ENCODE measurements around the gene ROR1.
A peak's percentile ranks its signal among the peaks of the same experiment; 100 is the strongest.

ROR1 gene

DNA sequence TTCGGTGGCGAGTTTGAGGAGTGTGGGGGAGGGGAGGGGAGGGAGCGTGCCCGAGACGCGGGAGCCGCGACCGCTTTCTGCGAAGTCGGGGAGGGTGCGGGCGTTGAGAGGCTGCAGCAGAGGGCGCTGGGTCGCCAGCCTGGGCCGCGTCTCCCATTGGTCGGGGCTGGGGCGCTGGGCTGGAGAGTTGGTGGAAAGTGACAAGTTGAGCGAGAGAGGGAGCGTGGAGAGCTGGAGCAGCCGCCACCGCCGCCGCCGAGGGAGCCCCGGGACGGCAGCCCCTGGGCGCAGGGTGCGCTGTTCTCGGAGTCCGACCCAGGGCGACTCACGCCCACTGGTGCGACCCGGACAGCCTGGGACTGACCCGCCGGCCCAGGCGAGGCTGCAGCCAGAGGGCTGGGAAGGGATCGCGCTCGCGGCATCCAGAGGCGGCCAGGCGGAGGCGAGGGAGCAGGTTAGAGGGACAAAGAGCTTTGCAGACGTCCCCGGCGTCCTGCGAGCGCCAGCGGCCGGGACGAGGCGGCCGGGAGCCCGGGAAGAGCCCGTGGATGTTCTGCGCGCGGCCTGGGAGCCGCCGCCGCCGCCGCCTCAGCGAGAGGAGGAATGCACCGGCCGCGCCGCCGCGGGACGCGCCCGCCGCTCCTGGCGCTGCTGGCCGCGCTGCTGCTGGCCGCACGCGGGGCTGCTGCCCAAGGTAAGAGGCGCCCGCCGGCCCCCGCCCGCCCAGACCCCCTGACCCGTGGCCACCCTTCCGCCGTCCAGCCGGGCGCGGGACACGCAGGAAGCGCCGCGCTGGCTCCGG is at the start of gene ROR1:
Gene ROR1 (plus strand): TSS at position 203 of the 802 bp plus-strand sequence.
- ATAC-seq = peak; percentile 99
- TF ChIP-seq RARB (CRISPR knock-in tag; IDR thresholded peaks at IDR 0.05) = no peak
- 0 out of 2 replicates have a peak, but pooled peaks have one; percentile 7 for TF ChIP-seq ZNF8 (CRISPR knock-in tag; IDR thresholded peaks at IDR 0.05)
- 0 out of 2 replicates have a peak, but pooled peaks have one; percentile 19 for TF ChIP-seq GLIS3 (CRISPR knock-in tag; IDR thresholded peaks at IDR 0.05)
- TF ChIP-seq, protein P1, sequence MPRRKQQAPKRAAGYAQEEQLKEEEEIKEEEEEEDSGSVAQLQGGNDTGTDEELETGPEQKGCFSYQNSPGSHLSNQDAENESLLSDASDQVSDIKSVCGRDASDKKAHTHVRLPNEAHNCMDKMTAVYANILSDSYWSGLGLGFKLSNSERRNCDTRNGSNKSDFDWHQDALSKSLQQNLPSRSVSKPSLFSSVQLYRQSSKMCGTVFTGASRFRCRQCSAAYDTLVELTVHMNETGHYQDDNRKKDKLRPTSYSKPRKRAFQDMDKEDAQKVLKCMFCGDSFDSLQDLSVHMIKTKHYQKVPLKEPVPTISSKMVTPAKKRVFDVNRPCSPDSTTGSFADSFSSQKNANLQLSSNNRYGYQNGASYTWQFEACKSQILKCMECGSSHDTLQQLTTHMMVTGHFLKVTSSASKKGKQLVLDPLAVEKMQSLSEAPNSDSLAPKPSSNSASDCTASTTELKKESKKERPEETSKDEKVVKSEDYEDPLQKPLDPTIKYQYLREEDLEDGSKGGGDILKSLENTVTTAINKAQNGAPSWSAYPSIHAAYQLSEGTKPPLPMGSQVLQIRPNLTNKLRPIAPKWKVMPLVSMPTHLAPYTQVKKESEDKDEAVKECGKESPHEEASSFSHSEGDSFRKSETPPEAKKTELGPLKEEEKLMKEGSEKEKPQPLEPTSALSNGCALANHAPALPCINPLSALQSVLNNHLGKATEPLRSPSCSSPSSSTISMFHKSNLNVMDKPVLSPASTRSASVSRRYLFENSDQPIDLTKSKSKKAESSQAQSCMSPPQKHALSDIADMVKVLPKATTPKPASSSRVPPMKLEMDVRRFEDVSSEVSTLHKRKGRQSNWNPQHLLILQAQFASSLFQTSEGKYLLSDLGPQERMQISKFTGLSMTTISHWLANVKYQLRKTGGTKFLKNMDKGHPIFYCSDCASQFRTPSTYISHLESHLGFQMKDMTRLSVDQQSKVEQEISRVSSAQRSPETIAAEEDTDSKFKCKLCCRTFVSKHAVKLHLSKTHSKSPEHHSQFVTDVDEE (CRISPR knock-in tag; IDR thresholded peaks at IDR 0.05) = 0 out of 2 replicates have a peak, but pooled peaks have one; percentile 4
- no peak for TF ChIP-seq BACH2 (CRISPR knock-in tag; IDR thresholded peaks at IDR 0.05; ENCODE audit: borderline replicate concordance)
- TF ChIP-seq, protein P2, sequence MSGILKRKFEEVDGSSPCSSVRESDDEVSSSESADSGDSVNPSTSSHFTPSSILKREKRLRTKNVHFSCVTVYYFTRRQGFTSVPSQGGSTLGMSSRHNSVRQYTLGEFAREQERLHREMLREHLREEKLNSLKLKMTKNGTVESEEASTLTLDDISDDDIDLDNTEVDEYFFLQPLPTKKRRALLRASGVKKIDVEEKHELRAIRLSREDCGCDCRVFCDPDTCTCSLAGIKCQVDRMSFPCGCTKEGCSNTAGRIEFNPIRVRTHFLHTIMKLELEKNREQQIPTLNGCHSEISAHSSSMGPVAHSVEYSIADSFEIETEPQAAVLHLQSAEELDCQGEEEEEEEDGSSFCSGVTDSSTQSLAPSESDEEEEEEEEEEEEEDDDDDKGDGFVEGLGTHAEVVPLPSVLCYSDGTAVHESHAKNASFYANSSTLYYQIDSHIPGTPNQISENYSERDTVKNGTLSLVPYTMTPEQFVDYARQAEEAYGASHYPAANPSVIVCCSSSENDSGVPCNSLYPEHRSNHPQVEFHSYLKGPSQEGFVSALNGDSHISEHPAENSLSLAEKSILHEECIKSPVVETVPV (CRISPR knock-in tag; IDR thresholded peaks at IDR 0.05) = no peak

DNA sequence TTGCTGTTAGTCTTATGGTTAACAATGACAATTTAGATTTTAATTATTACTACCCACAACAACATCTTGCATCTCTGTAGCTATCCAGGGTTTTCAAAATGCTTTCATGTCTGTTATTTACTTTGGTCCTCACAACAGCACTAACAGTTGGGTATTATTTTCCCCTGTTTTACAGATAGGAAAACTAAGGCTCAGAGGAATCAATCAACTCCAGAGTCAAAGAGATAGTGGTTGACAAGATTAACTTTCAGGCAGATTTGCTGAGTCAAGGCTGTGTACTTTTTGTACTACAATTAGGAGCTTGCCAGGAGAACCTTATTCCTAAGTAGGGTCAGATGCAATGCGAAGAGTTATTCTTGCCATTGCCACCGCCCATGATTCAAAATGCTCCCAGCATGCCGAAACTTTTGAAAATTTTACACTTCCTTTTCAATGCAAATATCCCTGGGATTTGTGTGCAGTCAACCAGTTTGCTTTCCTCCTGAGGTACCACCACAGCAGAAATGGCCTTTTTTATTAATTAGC is 49.4 kb upstream of the ROR1 start:
- TF ChIP-seq ARNTL (CRISPR knock-in tag; IDR thresholded peaks at IDR 0.05; ENCODE audit: borderline replicate concordance, low read depth) (no peak), ZNF8 (CRISPR knock-in tag; IDR thresholded peaks at IDR 0.05) (no peak), SNAI2 (CRISPR knock-in tag; IDR thresholded peaks at IDR 0.05) (no peak), ZNF565 (CRISPR knock-in tag; conservative IDR thresholded peaks at IDR 0.05; ENCODE audit: low read depth) (no peak), BACH2 (CRISPR knock-in tag; IDR thresholded peaks at IDR 0.05; ENCODE audit: borderline replicate concordance) (no peak), CSDC2 (CRISPR knock-in tag; IDR thresholded peaks at IDR 0.05) (no peak), ZC3H10 (CRISPR knock-in tag; IDR thresholded peaks at IDR 0.05) (no peak), GLIS3 (CRISPR knock-in tag; IDR thresholded peaks at IDR 0.05) (no peak)
- TF ChIP-seq, protein P2 (CRISPR knock-in tag; IDR thresholded peaks at IDR 0.05) = no peak
- TF ChIP-seq, protein P3, sequence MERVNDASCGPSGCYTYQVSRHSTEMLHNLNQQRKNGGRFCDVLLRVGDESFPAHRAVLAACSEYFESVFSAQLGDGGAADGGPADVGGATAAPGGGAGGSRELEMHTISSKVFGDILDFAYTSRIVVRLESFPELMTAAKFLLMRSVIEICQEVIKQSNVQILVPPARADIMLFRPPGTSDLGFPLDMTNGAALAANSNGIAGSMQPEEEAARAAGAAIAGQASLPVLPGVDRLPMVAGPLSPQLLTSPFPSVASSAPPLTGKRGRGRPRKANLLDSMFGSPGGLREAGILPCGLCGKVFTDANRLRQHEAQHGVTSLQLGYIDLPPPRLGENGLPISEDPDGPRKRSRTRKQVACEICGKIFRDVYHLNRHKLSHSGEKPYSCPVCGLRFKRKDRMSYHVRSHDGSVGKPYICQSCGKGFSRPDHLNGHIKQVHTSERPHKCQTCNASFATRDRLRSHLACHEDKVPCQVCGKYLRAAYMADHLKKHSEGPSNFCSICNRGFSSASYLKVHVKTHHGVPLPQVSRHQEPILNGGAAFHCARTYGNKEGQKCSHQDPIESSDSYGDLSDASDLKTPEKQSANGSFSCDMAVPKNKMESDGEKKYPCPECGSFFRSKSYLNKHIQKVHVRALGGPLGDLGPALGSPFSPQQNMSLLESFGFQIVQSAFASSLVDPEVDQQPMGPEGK (CRISPR knock-in tag; IDR thresholded peaks at IDR 0.05; ENCODE audit: borderline replicate concordance) = no peak
- TF ChIP-seq, protein P4, sequence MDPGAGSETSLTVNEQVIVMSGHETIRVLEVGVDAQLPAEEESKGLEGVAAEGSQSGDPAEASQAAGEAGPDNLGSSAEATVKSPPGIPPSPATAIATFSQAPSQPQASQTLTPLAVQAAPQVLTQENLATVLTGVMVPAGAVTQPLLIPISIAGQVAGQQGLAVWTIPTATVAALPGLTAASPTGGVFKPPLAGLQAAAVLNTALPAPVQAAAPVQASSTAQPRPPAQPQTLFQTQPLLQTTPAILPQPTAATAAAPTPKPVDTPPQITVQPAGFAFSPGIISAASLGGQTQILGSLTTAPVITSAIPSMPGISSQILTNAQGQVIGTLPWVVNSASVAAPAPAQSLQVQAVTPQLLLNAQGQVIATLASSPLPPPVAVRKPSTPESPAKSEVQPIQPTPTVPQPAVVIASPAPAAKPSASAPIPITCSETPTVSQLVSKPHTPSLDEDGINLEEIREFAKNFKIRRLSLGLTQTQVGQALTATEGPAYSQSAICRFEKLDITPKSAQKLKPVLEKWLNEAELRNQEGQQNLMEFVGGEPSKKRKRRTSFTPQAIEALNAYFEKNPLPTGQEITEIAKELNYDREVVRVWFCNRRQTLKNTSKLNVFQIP (CRISPR knock-in tag; IDR thresholded peaks at IDR 0.05; ENCODE audit: borderline replicate concordance, low read depth) = no peak
- ATAC-seq = no peak

DNA sequence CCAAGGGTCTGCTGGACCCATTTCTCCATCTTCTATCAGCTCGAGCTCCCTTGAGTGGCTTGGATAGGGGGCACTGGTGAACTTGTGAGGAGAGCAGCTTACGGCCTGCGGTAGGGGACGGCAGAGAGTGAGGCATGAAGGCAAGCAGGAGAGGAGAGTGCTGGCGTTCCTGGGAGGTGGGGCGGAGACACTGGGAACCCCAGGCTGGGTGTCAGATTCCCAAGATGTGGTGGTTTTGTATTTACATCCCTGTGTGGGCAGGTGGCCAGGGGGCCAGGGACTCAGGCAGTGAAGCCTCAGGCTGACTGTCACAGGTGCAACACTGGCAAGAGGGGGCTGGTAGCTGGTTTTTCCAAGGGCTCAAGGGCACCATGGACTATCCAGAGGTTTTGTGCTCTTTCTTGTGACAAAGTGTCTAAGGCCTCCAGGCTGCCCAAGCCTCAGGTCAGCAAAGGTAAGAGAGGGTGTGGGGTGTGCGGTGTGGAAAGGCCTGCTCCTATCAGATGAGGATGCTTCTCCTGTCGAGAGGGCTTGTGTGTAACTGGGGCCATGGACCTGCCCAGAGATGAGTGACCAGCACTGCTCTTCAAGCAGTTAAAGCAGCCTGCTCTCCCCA is 45.1 kb upstream of the ROR1 start:
- no peak for ATAC-seq
- TF ChIP-seq RARB (CRISPR knock-in tag; IDR thresholded peaks at IDR 0.05) (no peak), ZFP30 (CRISPR knock-in tag; IDR thresholded peaks at IDR 0.05) (no peak)

DNA sequence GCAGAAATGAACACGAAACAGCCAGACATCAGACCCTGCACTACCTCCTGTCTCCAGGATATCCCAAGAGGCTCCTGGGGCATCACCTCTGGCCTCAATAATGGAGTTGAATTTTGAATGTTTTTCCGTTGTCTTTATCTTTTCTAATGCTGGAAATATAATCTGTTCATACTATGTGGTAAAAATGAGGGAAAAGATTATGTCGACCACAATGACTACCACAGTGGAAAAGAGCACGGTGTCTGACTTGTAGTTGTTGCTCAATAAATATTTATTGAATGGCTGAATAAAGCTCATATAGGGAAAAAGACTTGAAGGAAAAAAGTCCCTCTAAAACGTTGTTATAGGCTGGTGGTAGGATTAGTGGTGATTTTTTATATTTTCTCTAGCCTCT is 44.6 kb upstream of the ROR1 start:
- TF ChIP-seq, protein P3 (CRISPR knock-in tag; IDR thresholded peaks at IDR 0.05; ENCODE audit: borderline replicate concordance) = no peak
- TF ChIP-seq ZNF565 (CRISPR knock-in tag; conservative IDR thresholded peaks at IDR 0.05; ENCODE audit: low read depth) (no peak), CSDC2 (CRISPR knock-in tag; IDR thresholded peaks at IDR 0.05) (no peak), ZNF8 (CRISPR knock-in tag; IDR thresholded peaks at IDR 0.05) (no peak), TCF4 (CRISPR knock-in tag; IDR thresholded peaks at IDR 0.05; ENCODE audit: borderline replicate concordance) (no peak), ESRRG (CRISPR knock-in tag; IDR thresholded peaks at IDR 0.05) (no peak)
- ATAC-seq = no peak

Data from SK-N-SH treated with all-trans-retinoic acid at 6 μM for 48 hours (cell line).